Tibial nerve (tissue), 4 donors: ENCODE data around the gene PPP1R16B.

ENCODE experiments used
- CTCF ChIP-seq, 5 experiments: fragments of 200-600 bp in 3 of 5; fragments of 450-650 bp in 2 of 5; sonication (generic) in 3 of 5; IDR thresholded peaks; one replicate each; pipeline ENCODE4 v1.5.1; 2016 to 2019; ENCODE audit warnings: antibody characterized with exemption in 5 of 5, mild to moderate bottlenecking in 3 of 5, moderate library complexity in 2 of 5
- EP300 ChIP-seq, 2 donors: sonication (generic); formaldehyde crosslinking; IDR thresholded peaks; one replicate each; pipeline ENCODE4 v1.6.1; 2017; ENCODE audit warnings: antibody characterized with exemption in 2 of 2, mild to moderate bottlenecking in 1 of 2
- POLR2A ChIP-seq, 2 donors: fragments of 450-650 bp; IDR thresholded peaks; one replicate each; pipeline ENCODE4 v1.6.1; 2017; ENCODE audit warnings: antibody characterized with exemption in 2 of 2, mild to moderate bottlenecking in 2 of 2, moderate library complexity in 2 of 2

- no peak for TF ChIP-seq CTCF (IDR thresholded peaks at IDR 0.05)
- TF ChIP-seq POLR2A (IDR thresholded peaks at IDR 0.05), result no peak
- no peak for TF ChIP-seq EP300 (IDR thresholded peaks at IDR 0.05)
Measured at GRCh38 chr20:38919683-38920082, 114.2 kb downstream of the PPP1R16B start.
